AG04449 (cell line): Measurements from ENCODE around the gene JAGN1.

Source experiments
- CTCF ChIA-PET: fragments of 350-600 bp; formaldehyde crosslinking; extraction: SDS; loops from one replicate; lab custom pipeline; 2021; ENCODE audit warnings: antibody characterized with exemption; lab: Yijun Ruan, JAX
- POLR2A ChIA-PET: fragments of 400-600, 350-600 bp; formaldehyde crosslinking; extraction: SDS; loops from one replicate; lab custom pipeline; 2020; ENCODE audit warnings: antibody characterized with exemption, inconsistent platforms; lab: Yijun Ruan, JAX
- DNase-seq: peaks from one replicate; pipeline ENCODE4 v3.0.0-alpha.2; 2010; ENCODE audit warnings: low read depth, low spot score
- H3K4me3 ChIP-seq: 2 replicates; pipeline ENCODE4 v1.5.1; 2011; ENCODE audit warnings: low read depth, mild to moderate bottlenecking, control low read depth, low read length
- TF ChIP-seq, protein P1 (sequence below): IDR thresholded peaks from one replicate; pipeline ENCODE4 v1.5.1; 2011; ENCODE audit warnings: mild to moderate bottlenecking, moderate library complexity, low read length, control low read depth, inconsistent platforms; ENCODE audit not compliant: insufficient read depth; ENCODE audit errors: missing control alignments

The JAGN1 gene

GRCh38 chr3:9876991-9877390 lies 13.4 kb upstream of the JAGN1 start:
- POLR2A ChIA-PET, result no interaction called here
- DNase-seq, result no peak
- TF ChIP-seq, protein P1, sequence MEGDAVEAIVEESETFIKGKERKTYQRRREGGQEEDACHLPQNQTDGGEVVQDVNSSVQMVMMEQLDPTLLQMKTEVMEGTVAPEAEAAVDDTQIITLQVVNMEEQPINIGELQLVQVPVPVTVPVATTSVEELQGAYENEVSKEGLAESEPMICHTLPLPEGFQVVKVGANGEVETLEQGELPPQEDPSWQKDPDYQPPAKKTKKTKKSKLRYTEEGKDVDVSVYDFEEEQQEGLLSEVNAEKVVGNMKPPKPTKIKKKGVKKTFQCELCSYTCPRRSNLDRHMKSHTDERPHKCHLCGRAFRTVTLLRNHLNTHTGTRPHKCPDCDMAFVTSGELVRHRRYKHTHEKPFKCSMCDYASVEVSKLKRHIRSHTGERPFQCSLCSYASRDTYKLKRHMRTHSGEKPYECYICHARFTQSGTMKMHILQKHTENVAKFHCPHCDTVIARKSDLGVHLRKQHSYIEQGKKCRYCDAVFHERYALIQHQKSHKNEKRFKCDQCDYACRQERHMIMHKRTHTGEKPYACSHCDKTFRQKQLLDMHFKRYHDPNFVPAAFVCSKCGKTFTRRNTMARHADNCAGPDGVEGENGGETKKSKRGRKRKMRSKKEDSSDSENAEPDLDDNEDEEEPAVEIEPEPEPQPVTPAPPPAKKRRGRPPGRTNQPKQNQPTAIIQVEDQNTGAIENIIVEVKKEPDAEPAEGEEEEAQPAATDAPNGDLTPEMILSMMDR, result no peak
- CTCF ChIA-PET, result no interaction called here
- H3K4me3 ChIP-seq, result no peak overlapping the region

DNA sequence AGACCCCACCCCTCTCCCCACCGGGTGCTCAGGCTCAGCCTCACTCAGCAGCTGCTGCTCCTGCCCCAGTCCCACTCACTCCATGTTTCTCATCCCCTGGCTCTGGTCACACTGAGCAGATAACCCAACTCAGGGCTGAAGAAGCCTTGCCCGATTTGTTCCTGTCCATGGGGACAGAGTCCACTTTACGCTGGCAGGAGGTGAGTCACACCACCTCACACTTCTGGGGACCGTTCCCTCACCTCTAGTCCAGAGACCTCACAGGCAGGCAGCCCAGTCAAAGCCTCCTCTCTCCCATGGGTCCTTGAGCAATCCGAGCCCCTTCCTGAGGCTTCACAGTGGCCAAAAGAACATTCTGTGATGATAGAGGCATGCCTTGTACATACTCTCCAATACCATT lies 11.7 kb upstream of the JAGN1 start:
- ChIA-PET POLR2A (no interaction called here), CTCF (interaction anchor here (0.7 kb wide), 1 partner anchor 15 kb away, joined by 3 read pairs; no protein-coding TSS in a partner anchor)
- H3K4me3 ChIP-seq, result no peak overlapping the region
- DNase-seq, result no peak
- TF ChIP-seq, protein P1, result no peak

DNA sequence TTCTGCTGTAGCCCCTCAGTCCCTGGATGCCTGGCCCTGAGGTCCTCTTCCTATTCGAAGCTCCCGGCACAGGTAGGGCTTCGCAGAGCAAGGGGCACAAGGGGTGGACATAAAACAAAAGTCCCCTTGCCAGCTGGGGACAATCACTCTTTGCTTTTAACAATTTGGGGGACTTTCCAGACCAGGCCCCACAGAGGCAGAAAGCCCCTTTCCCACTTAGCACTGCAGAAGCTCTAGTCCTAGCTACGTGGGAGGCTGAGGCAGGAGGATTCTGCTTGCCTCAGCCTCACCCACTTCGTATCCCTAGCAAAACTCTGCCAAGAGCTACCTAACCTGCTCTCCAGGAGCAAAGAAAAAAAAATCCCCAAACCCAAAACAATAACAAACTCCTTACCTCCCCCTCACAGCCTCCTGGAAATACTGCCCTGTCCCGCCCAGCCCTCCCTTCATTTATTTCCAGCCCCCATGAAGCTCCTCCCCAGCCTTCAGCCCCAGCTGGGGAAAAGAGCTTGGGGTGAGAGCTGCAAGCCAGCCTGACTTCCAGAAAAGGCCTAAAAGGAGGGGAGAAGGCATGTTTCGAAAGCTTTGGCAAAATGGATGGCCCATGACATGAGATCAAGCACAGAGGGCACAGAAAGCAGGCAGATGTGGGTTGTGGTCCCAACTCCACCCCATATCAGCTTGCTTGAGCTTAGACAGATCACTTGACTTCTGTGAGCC lies 10.4 kb upstream of the JAGN1 start, which contains the start of gene CIDEC:
TSS of gene CIDEC (minus strand) at position 424 of the 720 bp plus-strand sequence. CDS start 1,767 bp downstream, outside the sequence.
- CTCF ChIA-PET, result no interaction called here
- POLR2A ChIA-PET, result no interaction called here
- TF ChIP-seq, protein P1, result no peak
- DNase-seq, result no peak
- no peak within 1 kb of the TSS for H3K4me3 ChIP-seq

- ChIA-PET POLR2A (no interaction called here), CTCF (interaction anchor here (1.0 kb wide), 2 partner anchors 9 to 65 kb away, joined by 3 to 5 read pairs; partner anchors contain the start of gene JAGN1)
- H3K4me3 ChIP-seq, result no peak overlapping the region
- no peak for DNase-seq
- TF ChIP-seq, protein P1, result no peak
Observed at GRCh38 chr3:9881441-9881840, 9.0 kb upstream of the JAGN1 start.

DNA sequence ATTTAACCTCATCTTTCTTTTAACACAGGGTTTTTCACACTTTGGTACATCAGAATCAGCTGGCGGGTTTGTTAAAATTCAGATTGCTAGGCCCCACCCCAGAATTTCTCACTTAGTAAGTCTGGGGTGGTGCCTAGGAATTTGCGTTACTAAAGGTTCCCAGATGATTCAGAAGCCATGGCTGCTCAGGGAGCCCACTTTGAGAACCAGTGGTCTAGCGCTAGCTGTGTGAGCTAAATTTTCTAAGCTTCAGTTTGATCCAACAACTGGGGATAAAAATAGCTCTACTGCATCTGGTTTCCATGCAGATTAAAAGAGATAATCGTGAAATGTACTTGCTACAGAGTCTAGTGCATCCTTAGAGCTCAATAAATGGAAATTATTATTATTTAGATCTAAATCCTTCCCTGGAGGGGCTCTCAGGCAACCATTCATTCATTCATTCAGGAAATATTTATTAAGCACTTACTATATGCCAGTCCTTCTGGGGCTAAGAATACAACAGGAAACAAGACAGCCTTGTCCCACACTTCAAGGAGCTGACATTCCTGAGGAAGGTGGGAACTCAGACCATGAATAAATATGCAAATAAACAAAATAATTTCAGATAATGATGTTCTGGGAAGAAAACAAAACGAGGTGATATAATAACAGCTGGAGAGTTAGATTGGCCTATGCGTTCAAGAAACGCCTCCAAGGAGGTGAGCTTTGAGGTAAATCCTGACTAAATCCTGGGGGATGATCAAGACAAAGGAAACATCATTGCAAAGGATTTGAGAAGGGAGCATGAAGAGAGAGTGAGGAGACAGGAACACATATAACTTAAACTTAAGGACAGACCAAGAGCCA lies 6.5 kb upstream of the JAGN1 start:
- CTCF ChIA-PET, result interaction anchor here (0.7 to 3.4 kb wide), 6 partner anchors 9 to 168 kb away, joined by 3 to 14 read pairs (median 7); no protein-coding TSS in a partner anchor
- TF ChIP-seq, protein P1, result no peak
- no peak for DNase-seq
- POLR2A ChIA-PET, result interaction anchor here (0.7 to 2.2 kb wide), 3 partner anchors 10 to 43 kb away, joined by 3 to 7 read pairs (median 4); no protein-coding TSS in a partner anchor
- H3K4me3 ChIP-seq, result no peak overlapping the region
